ENCODE results near the gene OSBPL3. TPM values are rescaled to one million over a fixed set of nuclear protein-coding genes. Genes with fewer than 3 reads are reported as not detected.

Gene OSBPL3
- polyA plus RNA-seq, 1 of the 3 experiments (the other 2 are of a cell fraction), result 23.2 TPM

DNA sequence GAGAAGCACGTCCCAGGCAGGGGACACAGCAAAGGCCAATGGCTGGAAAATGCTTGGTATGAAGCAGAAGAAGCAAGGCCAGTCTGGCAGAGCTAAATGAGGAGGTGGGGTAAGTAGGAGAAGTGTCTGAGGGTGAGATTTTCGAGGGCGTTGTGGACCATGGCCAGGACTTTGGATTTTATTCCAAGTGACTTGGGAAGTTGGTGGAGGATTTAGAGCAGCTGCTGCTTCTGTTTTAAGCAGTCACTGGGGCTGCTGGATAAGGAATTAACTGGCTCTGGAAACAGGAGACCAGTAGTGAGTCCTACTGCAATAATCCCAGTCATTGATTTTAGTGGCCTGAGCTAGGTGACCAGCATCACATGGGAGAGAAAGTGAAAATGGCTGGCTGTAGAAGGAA, 155.1 kb downstream of the OSBPL3 start:
- ChIA-PET CTCF (interaction anchor here (1.3 to 4.9 kb wide), 6 partner anchors 12 to 273 kb away, joined by 3 to 34 read pairs (median 24); partner anchors contain the start of gene OSBPL3), POLR2A (no interaction called here)
- H3K4me1 ChIP-seq (ENCODE audit: control insufficient read depth in 1 of 2, insufficient read depth in 2 of 2, low read depth in 1 of 2, low read length in 1 of 2), result peaks cover 24 to 57% of the 10 kb centered on the region in 2 experiments
- H3K27ac ChIP-seq (ENCODE audit: low read depth in 2 of 2, low read length in 1 of 2), result peak overlapping the region; percentile 50 to 95; a peak in 3 of 4 replicates
- no peaks in the 10 kb centered on the region for H3K9me2 ChIP-seq
- no peak overlapping the region for H3K4me2 ChIP-seq
- 94% methylated on average over 3 of the region's 3 CpGs for WGBS (ENCODE audit: low lambda C conversion rate)
- TF ChIP-seq YY1 (IDR thresholded peaks at IDR 0.05; ENCODE audit: low read depth) (no peak), GABPA (IDR thresholded peaks at IDR 0.05; ENCODE audit: low read depth) (no peak), EZH2phosphoT487 (IDR thresholded peaks at IDR 0.05; ENCODE audit: borderline replicate concordance, low read depth) (no peak), RXRA (IDR thresholded peaks at IDR 0.05; ENCODE audit: borderline replicate concordance, low read depth) (no peak), RAD21 (IDR thresholded peaks at IDR 0.05; ENCODE audit: low read length) (no peak), JUND (IDR thresholded peaks at IDR 0.05) (no peak), TAF1 (IDR thresholded peaks at IDR 0.05; ENCODE audit: borderline replicate concordance, low read depth, low read length) (no peak), RFX5 (IDR thresholded peaks at IDR 0.05; ENCODE audit: low read length) (no peak), MXI1 (IDR thresholded peaks at IDR 0.05; ENCODE audit: low read depth, low read length) (no peak), EP300 (IDR thresholded peaks at IDR 0.05; ENCODE audit: borderline replicate concordance in 1 of 2, low read depth in 1 of 2, low read length in 1 of 2) (no peak), MEF2A (IDR thresholded peaks at IDR 0.05; ENCODE audit: borderline replicate concordance, low read depth) (no peak), TCF12 (IDR thresholded peaks at IDR 0.05) (no peak), POLR2AphosphoS5 (IDR thresholded peaks at IDR 0.05; ENCODE audit: low read depth, low read length) (no peak), RCOR1 (IDR thresholded peaks at IDR 0.05; ENCODE audit: low read length) (no peak), NFIC (IDR thresholded peaks at IDR 0.05; ENCODE audit: borderline replicate concordance) (no peak), GATA2 (CRISPR knock-in tag; IDR thresholded peaks at IDR 0.05) (no peak), SIN3A (IDR thresholded peaks at IDR 0.05; ENCODE audit: borderline replicate concordance, low read depth, low read length) (no peak)
- TF ChIP-seq, protein P1, sequence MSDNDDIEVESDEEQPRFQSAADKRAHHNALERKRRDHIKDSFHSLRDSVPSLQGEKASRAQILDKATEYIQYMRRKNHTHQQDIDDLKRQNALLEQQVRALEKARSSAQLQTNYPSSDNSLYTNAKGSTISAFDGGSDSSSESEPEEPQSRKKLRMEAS (IDR thresholded peaks at IDR 0.05; ENCODE audit: low read depth), result no peak
- TF ChIP-seq, protein P2, sequence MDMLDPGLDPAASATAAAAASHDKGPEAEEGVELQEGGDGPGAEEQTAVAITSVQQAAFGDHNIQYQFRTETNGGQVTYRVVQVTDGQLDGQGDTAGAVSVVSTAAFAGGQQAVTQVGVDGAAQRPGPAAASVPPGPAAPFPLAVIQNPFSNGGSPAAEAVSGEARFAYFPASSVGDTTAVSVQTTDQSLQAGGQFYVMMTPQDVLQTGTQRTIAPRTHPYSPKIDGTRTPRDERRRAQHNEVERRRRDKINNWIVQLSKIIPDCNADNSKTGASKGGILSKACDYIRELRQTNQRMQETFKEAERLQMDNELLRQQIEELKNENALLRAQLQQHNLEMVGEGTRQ (IDR thresholded peaks at IDR 0.05; ENCODE audit: borderline replicate concordance, low read depth, low read length), result no peak
- TF ChIP-seq, protein P3, sequence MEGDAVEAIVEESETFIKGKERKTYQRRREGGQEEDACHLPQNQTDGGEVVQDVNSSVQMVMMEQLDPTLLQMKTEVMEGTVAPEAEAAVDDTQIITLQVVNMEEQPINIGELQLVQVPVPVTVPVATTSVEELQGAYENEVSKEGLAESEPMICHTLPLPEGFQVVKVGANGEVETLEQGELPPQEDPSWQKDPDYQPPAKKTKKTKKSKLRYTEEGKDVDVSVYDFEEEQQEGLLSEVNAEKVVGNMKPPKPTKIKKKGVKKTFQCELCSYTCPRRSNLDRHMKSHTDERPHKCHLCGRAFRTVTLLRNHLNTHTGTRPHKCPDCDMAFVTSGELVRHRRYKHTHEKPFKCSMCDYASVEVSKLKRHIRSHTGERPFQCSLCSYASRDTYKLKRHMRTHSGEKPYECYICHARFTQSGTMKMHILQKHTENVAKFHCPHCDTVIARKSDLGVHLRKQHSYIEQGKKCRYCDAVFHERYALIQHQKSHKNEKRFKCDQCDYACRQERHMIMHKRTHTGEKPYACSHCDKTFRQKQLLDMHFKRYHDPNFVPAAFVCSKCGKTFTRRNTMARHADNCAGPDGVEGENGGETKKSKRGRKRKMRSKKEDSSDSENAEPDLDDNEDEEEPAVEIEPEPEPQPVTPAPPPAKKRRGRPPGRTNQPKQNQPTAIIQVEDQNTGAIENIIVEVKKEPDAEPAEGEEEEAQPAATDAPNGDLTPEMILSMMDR (IDR thresholded peaks at IDR 0.05), result no peak
- no peak overlapping the region for H3K9ac ChIP-seq
- no peaks in the 10 kb centered on the region for H4K20me1 ChIP-seq (ENCODE audit: insufficient read depth)
- no peak for DNase-seq
- H3K79me2 ChIP-seq (ENCODE audit: insufficient read depth), result peaks cover 3% of the 10 kb centered on the region; the same call in 1 of the 2 replicates
- no peak overlapping the region for H3K4me3 ChIP-seq (ENCODE audit: low read depth in 2 of 2, low read length in 1 of 2)
- no peaks in the 10 kb centered on the region for H3K9me3 ChIP-seq
- H3F3A ChIP-seq (replicated peaks; ENCODE audit: insufficient read depth), result peaks cover 58% of the 10 kb centered on the region
- H3K27me3 ChIP-seq (ENCODE audit: insufficient read depth), result no peaks in the 10 kb centered on the region
- H2AFZ ChIP-seq (ENCODE audit: low read depth), result no peak overlapping the region
- peaks cover 5 to 15% of the 10 kb centered on the region in 2 experiments for H3K36me3 ChIP-seq (replicated peaks in 1 of 2; ENCODE audit: control insufficient read depth in 1 of 2, insufficient read depth in 2 of 2, low read length in 1 of 2)

All from SK-N-SH (cell line).